SK-N-SH (cell line): Measurements from ENCODE around the gene CPXM1.

Experiments used
- CHD2 ChIP-seq: fragments of 150-350 bp; IDR thresholded peaks from 2 replicates; pipeline ENCODE4 v1.6.1; 2018; ENCODE audit warnings: low read length; ENCODE audit not compliant: partially characterized antibody
- EP300 ChIP-seq, 2 experiments: IDR thresholded peaks; 2 replicates each; pipeline versions ENCODE4 v1.4.0 to v1.6.1; 2012; ENCODE audit warnings: borderline replicate concordance in 1 of 2, low read depth in 1 of 2, low read length in 1 of 2
- EZH2phosphoT487 ChIP-seq: fragments of 200-600 bp; sonication (generic); IDR thresholded peaks from 2 replicates; pipeline ENCODE4 v1.6.1; 2017; ENCODE audit warnings: low read depth, mixed run types, mild to moderate bottlenecking, antibody characterized with exemption, moderate library complexity, borderline replicate concordance
- FOSL2 ChIP-seq: IDR thresholded peaks from 2 replicates; pipeline ENCODE4 v1.4.0; 2012; ENCODE audit warnings: low read depth, mild to moderate bottlenecking, moderate library complexity, borderline replicate concordance
- RXRA ChIP-seq: IDR thresholded peaks from 2 replicates; pipeline ENCODE4 v1.4.0; 2012; ENCODE audit warnings: low read depth, mild to moderate bottlenecking, borderline replicate concordance
- TAF1 ChIP-seq: IDR thresholded peaks from 2 replicates; pipeline ENCODE4 v1.6.1; 2012; ENCODE audit warnings: low read depth, mild to moderate bottlenecking, low read length, moderate library complexity, borderline replicate concordance
- TF ChIP-seq, protein P1 (sequence below): fragments of 200-600 bp; sonication (generic); IDR thresholded peaks from 2 replicates; pipeline ENCODE4 v1.6.1; 2017; ENCODE audit warnings: antibody characterized with exemption, mild to moderate bottlenecking, moderate library complexity
- TF ChIP-seq, protein P2 (sequence below): IDR thresholded peaks from 2 replicates; pipeline ENCODE4 v1.4.0; 2012; ENCODE audit warnings: low read depth, borderline replicate concordance

- TF ChIP-seq, protein P1, sequence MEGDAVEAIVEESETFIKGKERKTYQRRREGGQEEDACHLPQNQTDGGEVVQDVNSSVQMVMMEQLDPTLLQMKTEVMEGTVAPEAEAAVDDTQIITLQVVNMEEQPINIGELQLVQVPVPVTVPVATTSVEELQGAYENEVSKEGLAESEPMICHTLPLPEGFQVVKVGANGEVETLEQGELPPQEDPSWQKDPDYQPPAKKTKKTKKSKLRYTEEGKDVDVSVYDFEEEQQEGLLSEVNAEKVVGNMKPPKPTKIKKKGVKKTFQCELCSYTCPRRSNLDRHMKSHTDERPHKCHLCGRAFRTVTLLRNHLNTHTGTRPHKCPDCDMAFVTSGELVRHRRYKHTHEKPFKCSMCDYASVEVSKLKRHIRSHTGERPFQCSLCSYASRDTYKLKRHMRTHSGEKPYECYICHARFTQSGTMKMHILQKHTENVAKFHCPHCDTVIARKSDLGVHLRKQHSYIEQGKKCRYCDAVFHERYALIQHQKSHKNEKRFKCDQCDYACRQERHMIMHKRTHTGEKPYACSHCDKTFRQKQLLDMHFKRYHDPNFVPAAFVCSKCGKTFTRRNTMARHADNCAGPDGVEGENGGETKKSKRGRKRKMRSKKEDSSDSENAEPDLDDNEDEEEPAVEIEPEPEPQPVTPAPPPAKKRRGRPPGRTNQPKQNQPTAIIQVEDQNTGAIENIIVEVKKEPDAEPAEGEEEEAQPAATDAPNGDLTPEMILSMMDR, result no peak
- TF ChIP-seq RXRA, result no peak
- TF ChIP-seq, protein P2, sequence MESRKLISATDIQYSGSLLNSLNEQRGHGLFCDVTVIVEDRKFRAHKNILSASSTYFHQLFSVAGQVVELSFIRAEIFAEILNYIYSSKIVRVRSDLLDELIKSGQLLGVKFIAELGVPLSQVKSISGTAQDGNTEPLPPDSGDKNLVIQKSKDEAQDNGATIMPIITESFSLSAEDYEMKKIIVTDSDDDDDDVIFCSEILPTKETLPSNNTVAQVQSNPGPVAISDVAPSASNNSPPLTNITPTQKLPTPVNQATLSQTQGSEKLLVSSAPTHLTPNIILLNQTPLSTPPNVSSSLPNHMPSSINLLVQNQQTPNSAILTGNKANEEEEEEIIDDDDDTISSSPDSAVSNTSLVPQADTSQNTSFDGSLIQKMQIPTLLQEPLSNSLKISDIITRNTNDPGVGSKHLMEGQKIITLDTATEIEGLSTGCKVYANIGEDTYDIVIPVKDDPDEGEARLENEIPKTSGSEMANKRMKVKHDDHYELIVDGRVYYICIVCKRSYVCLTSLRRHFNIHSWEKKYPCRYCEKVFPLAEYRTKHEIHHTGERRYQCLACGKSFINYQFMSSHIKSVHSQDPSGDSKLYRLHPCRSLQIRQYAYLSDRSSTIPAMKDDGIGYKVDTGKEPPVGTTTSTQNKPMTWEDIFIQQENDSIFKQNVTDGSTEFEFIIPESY, result no peak
- TF ChIP-seq TAF1, result no peak
- TF ChIP-seq EP300 (IDR thresholded peaks at IDR 0.05; ENCODE audit: borderline replicate concordance in 1 of 2, low read depth in 1 of 2, low read length in 1 of 2), result no peak
- TF ChIP-seq FOSL2, result no peak
- no peak for TF ChIP-seq EZH2phosphoT487
- TF ChIP-seq CHD2, result no peak
These were observed 880 bp upstream of the CPXM1 start for GRCh38 chr20:2801286-2801728.
